Body of pancreas (tissue), 4 donors: ENCODE measurements around the gene ETHE1.

Experiments used
- CTCF ChIP-seq, 7 experiments: fragments of 450-650 bp in 4 of 7; fragments of 200-600 bp in 3 of 7; sonication (generic) in 3 of 7; IDR thresholded peaks; one replicate each; pipeline ENCODE4 v1.5.1; 2016 to 2019; ENCODE audit warnings: antibody characterized with exemption in 7 of 7
- POLR2A ChIP-seq, 3 donors: fragments of 450-650 bp; IDR thresholded peaks; one replicate each; pipeline ENCODE4 v1.6.1; 2016; ENCODE audit warnings: antibody characterized with exemption in 3 of 3, mild to moderate bottlenecking in 2 of 3

GRCh38 chr19:43483281-43483680 is 43.7 kb downstream of the ETHE1 start:
- no peak for TF ChIP-seq CTCF (IDR thresholded peaks at IDR 0.05)
- TF ChIP-seq POLR2A (IDR thresholded peaks at IDR 0.05): no peak
